ENCODE data around the gene SLC26A9.
A peak's percentile ranks its signal among the peaks of the same experiment; 100 is the strongest.

- peak in 1 of 6 experiments; percentile 23 for TF ChIP-seq CTCF (IDR thresholded peaks at IDR 0.05)
- peak in 1 of 2 donors; percentile 10 for TF ChIP-seq POLR2A (IDR thresholded peaks at IDR 0.05)
These were observed 29.7 kb downstream of the SLC26A9 start for GRCh38 chr1:205913451-205914154.
